ENCODE results near the gene RFLNA. TPM values are rescaled to one million over a fixed set of nuclear protein-coding genes. Genes with fewer than 3 reads are reported as not detected.
"Not testable (repeated sequence)": the region's sequence is repeated elsewhere in the genome, so short reads cannot be mapped to it uniquely, and the experiment has no call there.

RFLNA gene
- polyA plus RNA-seq, 3 donors = 5.4 to 9.3 (median 8.8) TPM

DNA sequence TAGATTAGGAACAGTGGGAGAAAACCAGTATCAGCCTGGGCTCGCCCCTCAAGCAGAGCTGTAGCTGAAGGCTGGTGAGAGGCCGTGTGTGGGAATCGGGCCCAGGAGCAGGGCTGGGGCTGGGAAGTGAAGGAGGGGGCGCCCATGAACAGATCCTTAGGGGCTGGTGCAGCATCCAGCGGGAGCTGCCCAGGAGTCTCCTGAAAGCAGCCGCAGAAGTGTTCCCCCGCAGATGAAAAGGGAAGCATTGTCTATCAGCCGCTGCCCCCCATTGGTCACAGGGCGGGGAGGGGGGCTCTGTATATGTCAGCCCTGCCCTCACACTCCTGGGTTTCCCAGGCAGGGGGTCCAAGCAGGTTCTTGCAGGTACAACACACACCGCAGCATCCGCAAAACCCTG lies 15.6 kb upstream of the RFLNA start:
- no peak for DNase-seq

DNA sequence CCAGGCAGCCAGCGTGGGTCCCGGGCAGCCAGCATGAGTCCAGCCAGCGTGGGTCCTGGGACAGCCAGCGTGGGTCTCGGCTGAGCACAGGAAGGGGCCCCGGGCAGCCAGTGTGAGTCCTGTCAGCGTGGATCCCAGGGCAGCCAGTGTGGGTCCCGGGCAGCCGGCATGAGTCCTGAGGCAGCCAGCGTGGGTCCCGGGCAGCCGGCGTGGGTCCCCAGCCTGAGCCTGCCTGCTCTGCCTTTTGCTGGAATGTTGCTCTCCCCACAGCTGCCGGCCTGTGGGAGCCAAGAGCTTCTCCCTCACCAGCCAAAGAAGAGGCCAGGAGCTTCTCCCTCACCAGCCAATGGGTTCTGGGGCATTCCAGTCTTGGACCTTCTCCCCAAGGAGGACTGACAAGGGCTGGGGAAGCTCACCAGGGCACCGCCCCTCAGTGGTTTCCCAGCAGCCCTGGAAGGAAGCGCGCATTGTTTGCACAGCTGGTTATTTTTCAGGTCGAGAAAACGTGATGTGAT lies 15.0 kb upstream of the RFLNA start:
- DNase-seq = no peak

- DNase-seq = no peak
Observed at GRCh38 chr12:124281309-124281708, 13.6 kb upstream of the RFLNA start.

- no peak for DNase-seq
Observed at GRCh38 chr12:124282287-124282686, 12.6 kb upstream of the RFLNA start.

GRCh38 chr12:124283326-124283725 lies 11.6 kb upstream of the RFLNA start:
- DNase-seq = no peak

DNA sequence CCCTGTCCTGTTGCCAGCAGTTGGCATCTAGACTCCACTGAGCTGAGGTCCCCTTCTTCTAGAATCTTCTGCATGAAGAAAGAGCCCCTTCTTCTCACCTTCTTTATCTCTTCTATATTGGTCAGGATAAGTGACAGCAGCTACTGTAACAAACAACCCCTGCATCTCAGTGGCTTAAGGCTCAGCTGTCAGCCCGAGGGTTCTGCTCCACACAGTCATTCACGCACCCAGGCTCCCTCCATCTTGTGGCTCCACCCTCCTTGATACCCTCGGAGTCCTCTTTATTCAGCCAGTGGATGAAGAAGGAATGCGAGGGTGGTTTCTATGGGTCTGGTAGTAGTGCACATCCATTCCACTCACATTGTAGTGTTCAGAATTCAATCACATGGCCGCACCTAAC lies 10.5 kb upstream of the RFLNA start:
- no peak for DNase-seq

DNA sequence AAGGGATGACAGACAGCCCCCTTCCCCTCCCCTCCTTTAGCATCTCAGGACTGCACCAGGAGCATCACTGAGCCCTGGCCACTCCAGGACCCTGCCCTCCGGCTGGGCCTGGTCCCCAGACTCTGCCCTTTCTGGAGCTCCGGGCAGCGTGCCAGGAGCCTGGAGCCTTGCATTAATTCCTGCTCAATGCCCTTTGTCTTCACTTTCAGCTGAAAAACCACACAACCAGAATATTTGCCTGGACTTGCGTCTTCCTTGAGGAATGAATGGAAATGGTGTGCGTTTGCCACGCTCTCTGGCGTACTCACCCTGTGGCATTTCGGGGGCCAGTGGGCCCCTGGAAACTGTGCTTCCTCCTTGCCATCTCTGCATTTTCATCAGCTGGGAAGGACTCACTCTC lies 8.5 kb upstream of the RFLNA start:
- no peak for DNase-seq

- DNase-seq = no peak
Observed at GRCh38 chr12:124286971-124287370, 7.9 kb upstream of the RFLNA start.

- no peak for DNase-seq
Observed at GRCh38 chr12:124289634-124290600, 5.0 kb upstream of the RFLNA start.

GRCh38 chr12:124292385-124292784 lies 2.5 kb upstream of the RFLNA start:
- DNase-seq = no peak

- no peak for DNase-seq
Observed at GRCh38 chr12:124293286-124294003, 1.4 kb upstream of the RFLNA start.

GRCh38 chr12:124295431-124296058 lies 652 bp downstream of the RFLNA start:
- DNase-seq = no peak

DNA sequence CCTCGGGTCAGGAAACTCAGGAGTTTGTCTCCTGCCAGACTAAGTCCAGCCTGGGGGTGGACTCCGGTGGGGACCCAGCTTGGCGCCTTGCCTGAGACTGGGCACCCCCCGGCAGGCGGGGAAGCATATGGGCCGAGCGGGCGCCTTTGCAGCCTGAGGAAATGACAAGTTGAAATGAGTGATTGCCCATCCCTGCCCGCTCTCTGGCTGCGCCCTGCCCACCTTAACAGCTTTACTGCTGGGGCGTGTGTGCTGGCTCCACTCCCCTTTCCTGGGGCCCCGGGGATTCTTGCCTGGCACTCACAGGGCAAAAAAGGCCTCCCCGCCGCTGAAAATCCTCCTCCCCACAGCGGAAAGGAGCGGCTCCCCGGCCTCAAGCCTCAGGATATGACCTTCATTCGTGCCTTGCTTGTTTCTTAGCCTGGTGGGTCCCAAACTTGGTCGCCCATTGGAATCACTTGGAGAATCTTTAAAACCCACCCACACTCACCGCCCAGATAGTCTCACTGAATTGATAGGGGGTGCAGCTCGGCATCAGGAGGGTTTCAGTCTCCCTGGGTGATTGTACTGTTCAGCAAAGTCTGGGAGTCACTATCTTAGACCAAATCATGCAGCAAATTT lies 1.5 kb downstream of the RFLNA start:
- DNase-seq = no peak

- no peak for DNase-seq
Observed at GRCh38 chr12:124296916-124297351, 2.0 kb downstream of the RFLNA start.

- no peak for DNase-seq
Observed at GRCh38 chr12:124297389-124297788, 2.5 kb downstream of the RFLNA start.

DNA sequence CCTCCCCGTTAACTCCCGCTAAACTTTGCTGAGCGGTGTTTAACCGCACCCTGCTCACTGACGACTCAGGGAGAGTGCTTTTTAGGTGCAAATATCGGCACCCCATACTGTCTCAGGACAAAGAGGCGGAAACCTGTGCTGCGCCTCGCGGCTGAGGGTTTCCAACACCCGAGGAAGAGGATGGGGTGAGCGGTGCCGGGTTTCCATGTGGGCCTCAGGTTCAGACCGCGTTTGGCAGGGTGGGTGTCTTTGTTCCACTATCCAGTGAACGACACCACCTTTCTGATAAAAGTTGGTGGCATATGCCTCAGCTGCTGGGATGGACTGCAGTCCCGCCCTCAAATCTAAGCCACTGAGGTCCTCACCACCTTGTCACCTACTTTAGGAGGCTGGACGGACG lies 3.0 kb downstream of the RFLNA start:
- no peak for DNase-seq

GRCh38 chr12:124298685-124299410 lies 4.0 kb downstream of the RFLNA start:
- DNase-seq = no peak

DNA sequence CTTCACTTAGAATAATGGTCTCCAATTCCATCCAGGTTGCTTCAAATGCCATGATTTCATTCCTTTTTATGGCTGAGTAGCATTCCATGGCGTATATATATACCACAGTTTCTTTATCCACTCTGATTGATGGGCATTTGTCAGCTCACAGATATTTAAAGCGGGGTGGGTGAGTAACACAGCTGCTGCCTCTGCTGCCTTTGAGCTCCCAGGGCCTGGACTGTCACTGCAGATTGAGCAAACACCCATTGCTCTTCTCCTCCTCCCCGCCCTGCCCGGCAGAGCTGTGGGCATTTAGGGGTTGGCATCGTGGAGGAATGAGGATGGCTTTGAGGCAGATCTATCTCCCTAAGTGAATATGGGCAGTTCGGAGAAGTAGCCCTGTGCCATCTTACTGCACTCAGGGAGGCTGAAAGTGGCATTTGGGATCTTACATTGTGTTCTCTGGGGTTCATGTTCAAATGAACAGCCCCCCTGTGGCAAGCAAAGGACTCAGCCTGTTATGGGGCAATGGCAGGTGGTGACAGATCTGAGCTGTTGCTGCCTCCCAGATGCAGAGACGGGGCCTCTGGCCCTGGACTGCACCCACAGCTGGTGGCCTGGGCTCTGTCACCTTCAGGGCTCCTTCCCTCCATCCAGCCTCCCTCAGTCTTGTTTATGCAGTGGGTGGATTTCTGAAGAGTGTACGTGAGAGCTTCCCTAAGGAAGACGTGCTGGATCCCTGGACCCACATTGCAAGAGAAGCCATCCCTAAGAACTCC lies 4.9 kb downstream of the RFLNA start:
- DNase-seq = no peak

DNA sequence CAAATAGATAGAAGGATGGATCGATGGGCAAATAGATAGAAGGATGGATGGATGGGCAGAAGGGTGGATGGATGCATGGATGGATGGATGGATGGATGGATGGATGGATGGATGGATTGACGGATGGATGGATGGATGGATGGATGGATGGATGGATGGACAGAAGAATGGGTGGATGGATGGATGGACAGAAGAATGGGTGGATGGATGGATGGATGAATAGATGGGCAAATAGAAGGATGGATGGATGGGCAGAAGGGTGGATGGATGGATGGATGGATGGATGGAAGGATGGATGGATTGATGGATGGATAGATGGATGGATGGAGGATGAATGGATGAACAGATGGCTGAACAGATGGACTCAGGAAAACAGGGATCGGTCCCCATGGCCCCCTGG lies 5.8 kb downstream of the RFLNA start:
- not testable (repeated sequence) for DNase-seq

DNA sequence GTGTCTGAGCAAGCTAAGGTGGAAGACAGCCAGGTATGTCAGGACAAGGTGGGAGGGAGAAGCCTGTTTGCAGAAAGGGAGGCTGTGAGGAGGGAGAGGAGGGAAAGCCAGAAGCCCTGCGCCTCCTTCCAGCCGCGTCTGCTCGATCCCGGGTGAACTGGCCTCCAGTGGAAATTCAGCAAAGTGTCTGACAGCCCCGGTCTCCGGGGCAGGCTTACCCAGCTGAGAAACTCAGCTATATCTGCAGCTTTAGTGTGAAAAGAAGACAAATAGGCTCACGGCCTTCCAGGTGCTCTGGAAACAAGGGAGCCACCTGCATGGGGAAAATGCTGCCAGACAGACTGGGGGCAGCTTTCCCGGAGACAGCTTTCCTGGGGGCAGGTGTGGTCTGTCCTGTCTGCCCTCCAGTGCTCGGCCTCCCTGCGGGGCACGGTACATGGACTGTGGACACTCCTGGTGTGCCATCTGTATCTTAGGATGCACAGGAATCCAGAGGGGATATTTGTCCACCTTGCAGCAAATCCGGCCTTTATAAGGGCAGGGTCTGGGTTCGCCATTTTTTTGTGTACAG lies 6.3 kb downstream of the RFLNA start:
- DNase-seq = no peak

All from renal pelvis (tissue), 4 donors.